Endothelial cell of umbilical vein (primary cell): ENCODE data around the gene ACADS. TPM values are rescaled to one million over a fixed set of nuclear protein-coding genes. Genes with fewer than 3 reads are reported as not detected.

Experiments used
- BruUV-seq: library from RNA; stranded (reverse); fragments of 400-500 nt; replicated peaks from 2 replicates; lab custom pipeline; 2021; lab: Mats Ljungman, UMichigan
- CTCF ChIA-PET: fragments of 300-600, 350-600 bp; sonication (Branson Sonifier 250); formaldehyde crosslinking; loops from one replicate; lab custom pipeline; 2021; ENCODE audit warnings: antibody characterized with exemption, inconsistent platforms; lab: Charles Lee
- POLR2A ChIA-PET: fragments of 300-600, 350-600 bp; sonication (Branson Sonifier 250); formaldehyde crosslinking; loops from one replicate; lab custom pipeline; 2021; ENCODE audit warnings: antibody characterized with exemption, inconsistent platforms; lab: Charles Lee
- DNase-seq: peaks from one replicate; pipeline ENCODE4 v3.0.0-alpha.2; 2011; ENCODE audit warnings: low read depth, low spot score
- FAIRE-seq: peaks from 2 replicates; lab custom pipeline; 2011; peaks lifted over from hg19 to GRCh38; lab: Jason Lieb, UNC
- H2AFZ ChIP-seq: 2 replicates; pipeline ENCODE4 v1.6.0; 2012; ENCODE audit warnings: low read depth, low read length, control low read depth, inconsistent platforms
- H3K27ac ChIP-seq: 2 replicates; pipeline ENCODE4 v1.5.1; 2011; ENCODE audit warnings: low read depth, mild to moderate bottlenecking, control low read depth, low read length, moderate library complexity; ENCODE audit not compliant: insufficient read depth
- H3K27me3 ChIP-seq, 2 experiments: 2 replicates each; pipeline versions ENCODE4 v1.6.0 to v1.6.1; 2011; ENCODE audit warnings: low read length in 2 of 2, mixed read lengths in 1 of 2; ENCODE audit not compliant: control insufficient read depth in 2 of 2, insufficient read depth in 2 of 2
- H3K36me3 ChIP-seq, 2 experiments: 2 replicates in 1 of 2; 3 replicates in 1 of 2; pipeline ENCODE4 v1.5.1; 2011; ENCODE audit warnings: low read length in 2 of 2, mild to moderate bottlenecking in 1 of 2, moderate library complexity in 1 of 2; ENCODE audit not compliant: control insufficient read depth in 2 of 2, insufficient read depth in 2 of 2; ENCODE audit errors: extremely low read depth in 1 of 2
- H3K4me1 ChIP-seq: 3 replicates; pipeline ENCODE4 v1.5.1; 2011; ENCODE audit warnings: mild to moderate bottlenecking, low read length; ENCODE audit not compliant: control insufficient read depth, insufficient read depth; ENCODE audit errors: extremely low read depth
- H3K4me2 ChIP-seq: 2 replicates; pipeline ENCODE4 v1.6.1; 2011; ENCODE audit warnings: low read length, control low read depth, mixed read lengths; ENCODE audit not compliant: insufficient read depth
- H3K4me3 ChIP-seq, 3 experiments: fragments of 200-600 bp in 1 of 3; sonication (generic), shearing (Covaris generic) in 1 of 3; replicated peaks in 1 of 3; 2 replicates each; pipeline ENCODE4 v1.5.1; 2011 to 2016; ENCODE audit warnings: control low read depth in 3 of 3, low read length in 3 of 3, mild to moderate bottlenecking in 2 of 3, inconsistent platforms in 1 of 3, low read depth in 1 of 3, moderate library complexity in 1 of 3; ENCODE audit not compliant: insufficient read depth in 1 of 3
- H3K79me2 ChIP-seq: 2 replicates; pipeline ENCODE4 v1.6.0; 2012; ENCODE audit warnings: low read length, inconsistent platforms; ENCODE audit not compliant: control insufficient read depth, insufficient read depth
- H3K9ac ChIP-seq: replicated peaks from 2 replicates; pipeline ENCODE3; 2011; ENCODE audit warnings: low read length, control low read depth; ENCODE audit not compliant: insufficient read depth; ENCODE audit errors: extremely low read depth
- H3K9me1 ChIP-seq: replicated peaks from 3 replicates; pipeline ENCODE4 v1.6.0; 2011; ENCODE audit warnings: mild to moderate bottlenecking, low read length; ENCODE audit not compliant: control insufficient read depth, insufficient read depth; ENCODE audit errors: extremely low read depth
- H3K9me3 ChIP-seq: replicated peaks from 2 replicates; pipeline ENCODE4 v1.5.1; 2012; ENCODE audit warnings: low read length, inconsistent platforms; ENCODE audit not compliant: control insufficient read depth, insufficient read depth
- H4K20me1 ChIP-seq: replicated peaks from 2 replicates; pipeline ENCODE3; 2011; ENCODE audit warnings: mild to moderate bottlenecking, low read length; ENCODE audit not compliant: control insufficient read depth, insufficient read depth; ENCODE audit errors: extremely low read depth
- EZH2 ChIP-seq: IDR thresholded peaks from 2 replicates; pipeline ENCODE4 v1.6.1; 2012; ENCODE audit warnings: borderline replicate concordance, low read depth, mild to moderate bottlenecking, moderate library complexity, low read length, inconsistent platforms; ENCODE audit not compliant: severe bottlenecking
- FOS ChIP-seq: IDR thresholded peaks from 2 replicates; pipeline ENCODE4 v1.6.1; 2011; ENCODE audit warnings: mild to moderate bottlenecking, low read length, moderate library complexity, borderline replicate concordance; ENCODE audit not compliant: insufficient read depth
- GATA2 ChIP-seq: IDR thresholded peaks from 2 replicates; pipeline ENCODE4 v1.7.0; 2011; ENCODE audit warnings: low read depth, mild to moderate bottlenecking, moderate library complexity, mixed read lengths, low read length; ENCODE audit not compliant: insufficient read length, insufficient read depth
- JUN ChIP-seq: IDR thresholded peaks from 2 replicates; pipeline ENCODE4 v1.6.1; 2011; ENCODE audit warnings: borderline replicate concordance, low read depth; ENCODE audit not compliant: insufficient read length, insufficient read depth
- MYC ChIP-seq: IDR thresholded peaks from one replicate; pipeline ENCODE4 v1.6.1; 2011; ENCODE audit warnings: mild to moderate bottlenecking, low read depth, low read length
- POLR2A ChIP-seq: IDR thresholded peaks from 2 replicates; pipeline ENCODE4 v1.6.1; 2012; ENCODE audit warnings: low read depth, mild to moderate bottlenecking, control low read depth, low read length
- POLR2AphosphoS5 ChIP-seq: IDR thresholded peaks from 2 replicates; pipeline ENCODE4 v1.6.1; 2012; ENCODE audit warnings: low read depth, mild to moderate bottlenecking, control low read depth, low read length, moderate library complexity; ENCODE audit not compliant: insufficient read depth
- dilution Hi-C: fragments of 300-500 bp; cut with MboI; formaldehyde crosslinking; loops from one replicate; pipeline ENCODE4 v1.15.0; 2019; ENCODE audit warnings: low sequenced_read_pairs; ENCODE audit not compliant: extremely low pct_ligation_motif_present
- intact Hi-C: fragments of 100-400 bp; cut with micrococcal nuclease; formaldehyde crosslinking; loops from one replicate; pipeline ENCODE4 v1.10.0; 2022
- polyA plus RNA-seq, 4 experiments: library from polyadenylated mRNA; depleted of rRNA in 3 of 4; stranded (reverse) in 3 of 4; unstranded in 1 of 4; fragments of >200 nt; gene quantifications; 2 replicates each; pipeline versions ENCODE4 v1.2.1 to v1.2.3, GENCODE V29; 2011 to 2012; ENCODE audit warnings: missing spikeins in 1 of 4
- total RNA-seq: library from RNA; stranded (reverse); gene quantifications from 2 replicates; pipeline ENCODE4 v1.2.3, GENCODE V29; 2021
- TF ChIP-seq, protein P1 (sequence below): IDR thresholded peaks from 2 replicates; pipeline ENCODE4 v1.6.1; 2011; ENCODE audit not compliant: insufficient read depth, insufficient read length
- TF ChIP-seq, protein P2 (sequence below), 2 donors: IDR thresholded peaks; 1 replicate in 1 of 2; 2 replicates in 1 of 2; pipeline ENCODE4 v1.5.1; 2011; ENCODE audit warnings: low read length in 2 of 2, mild to moderate bottlenecking in 2 of 2, moderate library complexity in 2 of 2, control low read depth in 1 of 2, inconsistent platforms in 1 of 2, low read depth in 1 of 2; ENCODE audit not compliant: insufficient read depth in 1 of 2; ENCODE audit errors: extremely low read depth in 1 of 2

Gene ACADS
- total and polyA plus RNA-seq, 2 donors (not counting 3 experiments of a cell fraction or from before 2014, with no cell fraction given), result 8.2 to 8.9 TPM

DNA sequence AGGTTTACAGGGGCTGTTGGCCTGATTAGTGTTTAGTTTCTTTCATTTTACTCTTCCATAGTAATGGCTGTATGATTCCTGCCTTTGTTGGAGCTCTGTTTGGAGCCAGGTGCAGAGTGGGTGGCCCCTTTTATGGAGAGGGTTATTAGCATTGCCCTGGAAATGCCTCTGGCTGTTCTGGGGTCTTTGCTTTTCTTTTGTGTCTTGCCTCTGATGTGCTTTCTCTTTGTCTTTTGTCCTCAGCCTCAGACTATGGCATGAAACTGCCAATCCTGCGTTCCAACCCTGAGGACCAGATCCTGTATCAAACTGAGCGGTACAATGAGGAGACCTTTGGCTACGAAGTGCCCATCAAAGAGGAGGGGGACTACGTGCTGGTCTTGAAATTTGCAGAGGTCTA, 31.8 kb upstream of the ACADS start:
- FAIRE-seq (no peak), DNase-seq (no peak)
- POLR2A ChIA-PET, result no interaction called here
- H3K79me2 ChIP-seq, result peaks cover 42% of the 10 kb centered on the region
- no peaks in the 10 kb centered on the region for H3K27me3 ChIP-seq
- intact Hi-C loops, result no loop called here
- H3K9ac ChIP-seq, result no peak overlapping the region
- H3K36me3 ChIP-seq, result peaks cover 20 to 21% of the 10 kb centered on the region in 2 experiments
- H3K9me1 ChIP-seq, result no peaks in the 10 kb centered on the region
- TF ChIP-seq POLR2AphosphoS5 (no peak), MYC (no peak), POLR2A (no peak), FOS (no peak), EZH2 (no peak), JUN (no peak), GATA2 (no peak)
- TF ChIP-seq, protein P1, sequence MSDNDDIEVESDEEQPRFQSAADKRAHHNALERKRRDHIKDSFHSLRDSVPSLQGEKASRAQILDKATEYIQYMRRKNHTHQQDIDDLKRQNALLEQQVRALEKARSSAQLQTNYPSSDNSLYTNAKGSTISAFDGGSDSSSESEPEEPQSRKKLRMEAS, result no peak
- TF ChIP-seq, protein P2, sequence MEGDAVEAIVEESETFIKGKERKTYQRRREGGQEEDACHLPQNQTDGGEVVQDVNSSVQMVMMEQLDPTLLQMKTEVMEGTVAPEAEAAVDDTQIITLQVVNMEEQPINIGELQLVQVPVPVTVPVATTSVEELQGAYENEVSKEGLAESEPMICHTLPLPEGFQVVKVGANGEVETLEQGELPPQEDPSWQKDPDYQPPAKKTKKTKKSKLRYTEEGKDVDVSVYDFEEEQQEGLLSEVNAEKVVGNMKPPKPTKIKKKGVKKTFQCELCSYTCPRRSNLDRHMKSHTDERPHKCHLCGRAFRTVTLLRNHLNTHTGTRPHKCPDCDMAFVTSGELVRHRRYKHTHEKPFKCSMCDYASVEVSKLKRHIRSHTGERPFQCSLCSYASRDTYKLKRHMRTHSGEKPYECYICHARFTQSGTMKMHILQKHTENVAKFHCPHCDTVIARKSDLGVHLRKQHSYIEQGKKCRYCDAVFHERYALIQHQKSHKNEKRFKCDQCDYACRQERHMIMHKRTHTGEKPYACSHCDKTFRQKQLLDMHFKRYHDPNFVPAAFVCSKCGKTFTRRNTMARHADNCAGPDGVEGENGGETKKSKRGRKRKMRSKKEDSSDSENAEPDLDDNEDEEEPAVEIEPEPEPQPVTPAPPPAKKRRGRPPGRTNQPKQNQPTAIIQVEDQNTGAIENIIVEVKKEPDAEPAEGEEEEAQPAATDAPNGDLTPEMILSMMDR (IDR thresholded peaks at IDR 0.05; ENCODE audit: extremely low read depth in 1 of 2, insufficient read depth in 1 of 2, low read depth in 1 of 2, low read length in 2 of 2), result no peak
- no TSS peak for BruUV-seq
- dilution Hi-C loops, result no loop called here
- H3K27ac ChIP-seq, result no peak overlapping the region
- H3K4me2 ChIP-seq, result no peak overlapping the region
- H4K20me1 ChIP-seq, result no peaks in the 10 kb centered on the region
- peaks cover 33% of the 10 kb centered on the region for H3K4me1 ChIP-seq
- CTCF ChIA-PET, result no interaction called here
- H2AFZ ChIP-seq, result no peak overlapping the region
- no peak overlapping the region for H3K4me3 ChIP-seq
- no peaks in the 10 kb centered on the region for H3K9me3 ChIP-seq
